GM23248 (cell line): ENCODE results near the gene CRYBG1.

Experiments used
- EZH2 ChIP-seq: fragments of 200-600 bp; sonication (generic); IDR thresholded peaks from 2 replicates; pipeline ENCODE4 v1.6.1; 2018; ENCODE audit warnings: antibody characterized with exemption, mild to moderate bottlenecking; ENCODE audit not compliant: insufficient read depth, poor library complexity, severe bottlenecking
- EZH2phosphoT487 ChIP-seq: fragments of 200-600 bp; sonication (generic); IDR thresholded peaks from 2 replicates; pipeline ENCODE4 v1.6.1; 2018; ENCODE audit warnings: antibody characterized with exemption, moderate library complexity, mild to moderate bottlenecking, low read depth; ENCODE audit not compliant: insufficient read depth

DNA sequence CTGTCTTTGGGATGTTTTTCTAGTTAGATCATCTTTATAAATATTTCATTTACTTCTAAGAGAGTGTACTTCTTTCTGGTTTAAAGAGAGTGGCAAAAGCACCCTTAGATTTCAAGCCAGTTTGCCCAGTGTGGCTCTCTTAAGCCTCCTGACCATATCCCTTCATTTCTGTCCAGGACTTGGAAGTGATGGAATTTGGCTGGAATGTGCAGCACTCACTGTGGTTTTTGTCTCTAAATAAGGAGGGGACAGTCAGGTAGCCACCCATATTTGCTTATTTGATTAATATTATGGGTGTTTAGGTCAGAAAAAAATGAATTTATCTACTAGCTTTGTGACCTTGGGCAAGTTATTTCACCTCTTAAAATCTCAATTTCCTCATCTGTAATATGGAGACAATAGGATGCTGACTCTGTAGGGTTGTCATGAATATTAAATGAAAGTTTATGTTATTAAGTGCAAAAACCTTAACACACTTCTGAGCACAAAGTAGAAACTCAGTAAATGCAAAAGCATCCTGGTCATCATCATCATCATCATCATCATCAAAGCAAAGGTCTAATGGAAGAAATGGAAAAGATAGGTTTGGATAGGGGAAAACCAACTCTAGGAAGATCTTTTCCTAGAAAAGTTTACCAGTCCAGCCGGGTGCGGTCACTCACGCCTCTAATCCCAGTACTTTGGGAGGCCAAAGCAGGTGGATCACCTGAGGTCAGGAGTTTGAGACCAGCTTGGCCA lies 3.1 kb downstream of the CRYBG1 start:
- TF ChIP-seq EZH2 (no peak), EZH2phosphoT487 (no peak)
